HCT116 (cell line): Measurements from ENCODE around the gene EPHA1. TPM values are rescaled to one million over a fixed set of nuclear protein-coding genes. Genes with fewer than 3 reads are reported as not detected.
A peak's percentile ranks its signal among the peaks of the same experiment; 100 is the strongest.

Experiments
- ATAC-seq: fragments of 200-7000 bp; cut with Tn5 transposase; 2 replicates; pipeline ENCODE4 v1.9.1; 2020; ENCODE audit warnings: mild to moderate bottlenecking, moderate library complexity
- BruUV-seq: library from RNA; stranded (reverse); fragments of 400-500 nt; replicated peaks from 2 replicates; lab custom pipeline; 2021; lab: Mats Ljungman, UMichigan
- CTCF ChIA-PET: fragments of 300-600 bp; sonication (Branson Sonifier 250); formaldehyde crosslinking; loops from one replicate; lab custom pipeline; 2021; ENCODE audit warnings: antibody characterized with exemption; lab: Charles Lee
- POLR2A ChIA-PET: fragments of 300-600, 350-600 bp; sonication (Branson Sonifier 250); formaldehyde crosslinking; loops from one replicate; lab custom pipeline; 2021; ENCODE audit warnings: antibody characterized with exemption; lab: Charles Lee
- RAD21 ChIA-PET, 2 experiments: fragments of 300-600 bp; sonication (Branson Sonifier 250); formaldehyde crosslinking; loops; one replicate each; lab custom pipeline; 2023; ENCODE audit warnings: low total read pairs in 2 of 2; ENCODE audit not compliant: uncharacterized antibody in 2 of 2, unreplicated experiment in 2 of 2, low non-redundant PET in 1 of 2; lab: Charles Lee
- DNase-seq: peaks from one replicate; pipeline ENCODE4 v3.0.0-alpha.2; 2010; ENCODE audit warnings: low read depth, low spot score
- H2AFZ ChIP-seq: fragments of 200-600 bp; shearing (Covaris generic), sonication (generic); 2 replicates; pipeline ENCODE4 v1.6.1; 2017; ENCODE audit warnings: low read depth, mixed run types, mixed read lengths, antibody characterized with exemption, low read length; ENCODE audit not compliant: poor library complexity, severe bottlenecking
- H3K27ac ChIP-seq: 2 replicates; pipeline ENCODE4 v1.5.1; 2012; ENCODE audit warnings: low read depth, low read length
- H3K27me3 ChIP-seq: fragments of 200-600 bp; sonication (generic); 2 replicates; pipeline ENCODE4 v1.6.1; 2016; ENCODE audit warnings: mixed run types, low read length, mixed read lengths; ENCODE audit not compliant: insufficient read depth
- H3K36me3 ChIP-seq, 2 experiments: fragments of 200-500 bp in 1 of 2; fragments of 200-600 bp in 1 of 2; sonication (Bioruptor generic) in 1 of 2; sonication (generic) in 1 of 2; 2 replicates each; pipeline versions ENCODE4 v1.5.1 to v1.6.1; 2014 to 2016; ENCODE audit warnings: low read length in 2 of 2, inconsistent platforms in 1 of 2, mixed read lengths in 1 of 2, mixed run types in 1 of 2; ENCODE audit not compliant: insufficient read depth in 2 of 2, control insufficient read depth in 1 of 2
- H3K4me1 ChIP-seq, 2 experiments: fragments of 200-600 bp in 1 of 2; sonication (generic) in 1 of 2; 2 replicates each; pipeline versions ENCODE4 v1.5.1 to v1.6.1; 2012 to 2017; ENCODE audit warnings: low read length in 2 of 2, inconsistent platforms in 1 of 2, mild to moderate bottlenecking in 1 of 2, mixed read lengths in 1 of 2, mixed run types in 1 of 2, moderate library complexity in 1 of 2; ENCODE audit not compliant: insufficient read depth in 2 of 2, control insufficient read depth in 1 of 2
- H3K4me2 ChIP-seq: fragments of 200-600 bp; sonication (generic); 2 replicates; pipeline ENCODE4 v1.6.1; 2017; ENCODE audit warnings: mixed run types, low read length, mixed read lengths
- H3K4me3 ChIP-seq, 2 experiments: fragments of 200-600 bp in 1 of 2; sonication (generic) in 1 of 2; replicated peaks in 1 of 2; 2 replicates each; pipeline ENCODE4 v1.5.1; 2011 to 2016; ENCODE audit warnings: low read length in 2 of 2, control low read depth in 1 of 2, low read depth in 1 of 2, mild to moderate bottlenecking in 1 of 2, mixed read lengths in 1 of 2, mixed run types in 1 of 2
- H3K79me2 ChIP-seq: fragments of 200-600 bp; sonication (generic); 2 replicates; pipeline ENCODE4 v1.6.1; 2017; ENCODE audit warnings: mild to moderate bottlenecking, mixed run types, low read length, moderate library complexity, mixed read lengths; ENCODE audit not compliant: insufficient read depth
- H3K9ac ChIP-seq: fragments of 200-600 bp; sonication (generic); 2 replicates; pipeline ENCODE4 v1.6.1; 2016; ENCODE audit warnings: low read length, mixed read lengths
- H3K9me2 ChIP-seq: fragments of 200-600 bp; sonication (generic), shearing (Covaris generic); 2 replicates; pipeline ENCODE4 v1.6.1; 2017; ENCODE audit warnings: mixed run types, mild to moderate bottlenecking, moderate library complexity; ENCODE audit not compliant: insufficient read depth
- H3K9me3 ChIP-seq, 2 experiments: fragments of 200-500 bp in 1 of 2; fragments of 200-600 bp in 1 of 2; sonication (Bioruptor generic) in 1 of 2; sonication (generic) in 1 of 2; 2 replicates each; pipeline ENCODE4 v1.6.1; 2014 to 2017; ENCODE audit warnings: low read length in 2 of 2, mixed read lengths in 2 of 2, inconsistent platforms in 1 of 2, low read depth in 1 of 2, mild to moderate bottlenecking in 1 of 2, mixed run types in 1 of 2, moderate library complexity in 1 of 2; ENCODE audit not compliant: control insufficient read depth in 1 of 2, insufficient read depth in 1 of 2
- H4K20me1 ChIP-seq: fragments of 200-600 bp; sonication (generic), shearing (Covaris generic); 2 replicates; pipeline ENCODE4 v1.6.1; 2017; ENCODE audit warnings: mixed run types, mild to moderate bottlenecking, moderate library complexity; ENCODE audit not compliant: insufficient read depth
- EGR1 ChIP-seq: IDR thresholded peaks from 2 replicates; pipeline ENCODE4 v1.6.1; 2012; ENCODE audit warnings: low read depth
- ELF1 ChIP-seq: IDR thresholded peaks from 2 replicates; pipeline ENCODE4 v1.6.1; 2012; ENCODE audit warnings: low read depth, borderline replicate concordance
- FOSL1 ChIP-seq: IDR thresholded peaks from 2 replicates; pipeline ENCODE4 v1.6.1; 2012; ENCODE audit warnings: low read depth
- JUND ChIP-seq: IDR thresholded peaks from 2 replicates; pipeline ENCODE4 v1.6.1; 2012
- RAD21 ChIP-seq: IDR thresholded peaks from 2 replicates; pipeline ENCODE4 v1.6.1; 2012; ENCODE audit warnings: low read depth, mild to moderate bottlenecking
- SIN3A ChIP-seq: IDR thresholded peaks from 2 replicates; pipeline ENCODE4 v1.6.1; 2012; ENCODE audit warnings: low read depth
- SP1 ChIP-seq: IDR thresholded peaks from 2 replicates; pipeline ENCODE4 v1.6.1; 2012; ENCODE audit warnings: low read depth
- SRF ChIP-seq: IDR thresholded peaks from 2 replicates; pipeline ENCODE4 v1.6.1; 2012; ENCODE audit warnings: low read depth
- YY1 ChIP-seq: IDR thresholded peaks from 2 replicates; pipeline ENCODE4 v1.6.1; 2011; ENCODE audit warnings: low read length, low read depth, moderate library complexity, mild to moderate bottlenecking; ENCODE audit not compliant: insufficient replicate concordance; ENCODE audit errors: extremely low read depth
- ZBTB33 ChIP-seq: IDR thresholded peaks from 2 replicates; pipeline ENCODE4 v1.6.1; 2011; ENCODE audit warnings: mild to moderate bottlenecking, low read length, moderate library complexity; ENCODE audit not compliant: insufficient replicate concordance; ENCODE audit errors: extremely low read depth
- ZNF274 ChIP-seq: fragments of 200-500 bp; sonication (Bioruptor generic); IDR thresholded peaks from 2 replicates; pipeline ENCODE4 v1.6.1; 2014; ENCODE audit warnings: mild to moderate bottlenecking, low read depth, low read length, inconsistent platforms
- intact Hi-C: fragments of 100-400 bp; cut with micrococcal nuclease; formaldehyde crosslinking; loops from 2 replicates; pipeline ENCODE4 v1.10.0; 2022
- total RNA-seq: library from RNA; stranded (reverse); gene quantifications from one replicate; pipeline ENCODE4 v1.2.1, GENCODE V29; 2021; ENCODE audit not compliant: unreplicated experiment

Gene EPHA1
- total RNA-seq, 1 experiment from 2014 or later = 29.9 TPM

DNA sequence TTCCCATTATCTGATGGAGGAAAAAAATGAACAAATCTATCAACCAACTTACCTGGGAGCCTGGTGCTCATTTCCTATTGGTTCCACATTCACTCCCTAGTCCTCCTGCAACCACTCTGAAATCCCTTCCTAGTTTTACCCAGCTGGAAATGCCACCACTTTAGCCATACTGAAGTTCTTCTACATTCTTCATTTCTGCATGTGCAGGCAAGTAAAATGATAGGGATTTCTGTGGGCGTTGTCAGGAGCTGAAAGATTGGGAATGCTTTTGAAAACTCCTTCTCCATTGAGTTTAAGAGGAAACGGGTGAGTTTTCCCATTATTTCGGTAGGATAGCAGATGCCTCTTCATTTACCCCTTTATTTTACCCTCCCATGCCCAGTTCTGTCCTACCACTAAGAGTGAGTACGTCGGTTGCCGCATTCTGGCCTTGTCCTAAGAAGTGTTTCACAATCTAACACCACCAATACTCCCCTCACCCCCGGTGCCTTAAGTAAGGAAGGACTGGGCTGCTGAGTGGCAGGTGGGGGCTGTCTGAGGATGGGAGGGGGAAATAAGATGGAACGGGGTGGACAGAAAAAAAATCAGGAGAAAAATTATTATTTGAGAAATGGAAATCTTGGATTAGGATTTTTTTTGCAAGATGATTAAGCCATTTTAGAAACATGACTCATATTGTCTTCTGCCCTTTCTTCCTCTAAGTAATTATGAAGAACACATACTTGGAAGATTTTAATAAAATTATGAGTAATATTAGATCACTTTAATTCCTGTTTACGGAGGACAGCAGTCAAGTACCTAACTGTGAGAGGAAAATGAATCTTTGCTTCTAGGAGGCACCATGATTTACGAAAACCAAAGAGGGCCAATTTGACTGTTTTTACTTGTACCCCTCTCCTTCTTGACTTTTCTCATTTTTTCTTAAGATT lies 21.4 kb upstream of the EPHA1 start:
- CTCF ChIA-PET = no interaction called here
- POLR2A ChIA-PET = no interaction called here
- no peak overlapping the region for H3K9ac ChIP-seq
- intact Hi-C loops = no loop called here
- RAD21 ChIA-PET = no interaction called here
- H3K27me3 ChIP-seq = no peaks in the 10 kb centered on the region
- TF ChIP-seq SRF (no peak), ZNF274 (no peak), SIN3A (no peak), EGR1 (no peak), RAD21 (no peak), ELF1 (no peak), JUND (no peak), FOSL1 (no peak; the same call in 1 of the 2 replicates), SP1 (no peak), YY1 (no peak), ZBTB33 (no peak)
- peak overlapping the region; percentile 44 for H2AFZ ChIP-seq
- H3K27ac ChIP-seq = no peak overlapping the region
- no peaks in the 10 kb centered on the region for H3K9me2 ChIP-seq
- H3K4me2 ChIP-seq = no peak overlapping the region
- H3K36me3 ChIP-seq = no peaks in the 10 kb centered on the region
- H3K4me1 ChIP-seq = peaks cover 0 to 12% of the 10 kb centered on the region in 2 experiments; a peak in 2 of 4 replicates
- no peak for DNase-seq
- BruUV-seq = no TSS peak
- H3K4me3 ChIP-seq = no peak overlapping the region
- H3K9me3 ChIP-seq = no peaks in the 10 kb centered on the region
- no peak for ATAC-seq
- no peaks in the 10 kb centered on the region for H4K20me1 ChIP-seq
- H3K79me2 ChIP-seq = no peaks in the 10 kb centered on the region
